ENCODE data around the gene CELF4. TPM values are rescaled to one million over a fixed set of nuclear protein-coding genes. Genes with fewer than 3 reads are reported as not detected.

CELF4 gene
- total and polyA plus RNA-seq, 10 donors = 0.46 to 3.5 (median 0.78) TPM

DNA sequence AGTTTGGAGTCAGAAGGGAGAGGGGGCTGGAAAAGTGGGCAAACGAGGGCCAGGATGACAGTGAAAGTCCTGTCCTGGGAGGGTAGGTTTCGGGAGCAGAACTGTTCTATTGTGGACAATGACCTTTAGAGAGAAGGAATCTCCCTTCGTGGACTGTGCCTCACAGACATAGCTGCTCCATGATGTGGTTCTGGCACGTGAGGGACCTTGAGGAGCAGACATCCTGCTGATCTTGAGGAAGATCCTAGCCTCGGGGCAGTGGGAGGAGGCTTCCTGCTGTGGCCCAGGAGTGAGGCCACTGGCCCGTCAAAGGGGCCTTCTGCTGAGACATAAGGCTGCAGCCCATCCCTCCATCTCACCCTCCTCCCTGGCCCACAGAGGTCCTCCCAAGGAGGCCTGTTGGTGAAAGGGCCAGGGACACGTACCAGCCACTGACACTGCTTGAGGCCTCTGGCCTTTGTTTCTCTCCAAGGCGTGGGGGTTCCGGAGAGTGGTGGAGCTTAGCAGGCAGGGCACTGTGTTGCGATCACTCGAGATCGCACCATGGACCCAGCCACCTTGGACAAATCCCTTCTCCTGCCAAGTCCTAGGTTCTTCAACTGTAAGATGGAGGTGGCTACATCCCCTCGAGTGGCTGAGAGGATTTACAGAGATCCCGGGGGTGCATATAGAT, 167.2 kb downstream of the CELF4 start:
- no peak for TF ChIP-seq POLR2A (IDR thresholded peaks at IDR 0.05)
- TF ChIP-seq POLR2AphosphoS5 (IDR thresholded peaks at IDR 0.05) = no peak
- TF ChIP-seq, protein P1, sequence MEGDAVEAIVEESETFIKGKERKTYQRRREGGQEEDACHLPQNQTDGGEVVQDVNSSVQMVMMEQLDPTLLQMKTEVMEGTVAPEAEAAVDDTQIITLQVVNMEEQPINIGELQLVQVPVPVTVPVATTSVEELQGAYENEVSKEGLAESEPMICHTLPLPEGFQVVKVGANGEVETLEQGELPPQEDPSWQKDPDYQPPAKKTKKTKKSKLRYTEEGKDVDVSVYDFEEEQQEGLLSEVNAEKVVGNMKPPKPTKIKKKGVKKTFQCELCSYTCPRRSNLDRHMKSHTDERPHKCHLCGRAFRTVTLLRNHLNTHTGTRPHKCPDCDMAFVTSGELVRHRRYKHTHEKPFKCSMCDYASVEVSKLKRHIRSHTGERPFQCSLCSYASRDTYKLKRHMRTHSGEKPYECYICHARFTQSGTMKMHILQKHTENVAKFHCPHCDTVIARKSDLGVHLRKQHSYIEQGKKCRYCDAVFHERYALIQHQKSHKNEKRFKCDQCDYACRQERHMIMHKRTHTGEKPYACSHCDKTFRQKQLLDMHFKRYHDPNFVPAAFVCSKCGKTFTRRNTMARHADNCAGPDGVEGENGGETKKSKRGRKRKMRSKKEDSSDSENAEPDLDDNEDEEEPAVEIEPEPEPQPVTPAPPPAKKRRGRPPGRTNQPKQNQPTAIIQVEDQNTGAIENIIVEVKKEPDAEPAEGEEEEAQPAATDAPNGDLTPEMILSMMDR (IDR thresholded peaks at IDR 0.05 in 8 of 11, conservative IDR thresholded peaks at IDR 0.05 in 3 of 11) = no peak
- Histone ChIP-seq H3K36me3 (no peaks in the 10 kb centered on the region), H3K4me1 (peaks cover 2 to 14% (median 10%) of the 10 kb centered on the region in 6 donors), H3K4me3 (no peak overlapping the region), H3K27ac (no peak overlapping the region), H3K9me3 (no peaks in the 10 kb centered on the region), H3K27me3 (replicated peaks in 1 of 7) (peaks cover 0 to 23% (median 12%) of the 10 kb centered on the region in 7 donors)
- intact Hi-C loops (cut with DNase I; ENCODE audit: low total_unique reads) = no loop called here
- DNase-seq = peak; percentile 61
- 69 to 82% (median 78%) methylated on average over 14 of the region's 14 CpGs for WGBS, 5 donors

GRCh38 chr18:37397814-37398213, 167.8 kb downstream of the CELF4 start:
- Histone ChIP-seq H3K36me3 (no peaks in the 10 kb centered on the region), H3K4me1 (peaks cover 2 to 16% (median 11%) of the 10 kb centered on the region in 6 donors), H3K9me3 (no peaks in the 10 kb centered on the region), H3K27ac (no peak overlapping the region), H3K4me3 (no peak overlapping the region), H3K27me3 (replicated peaks in 1 of 7) (peaks cover 0 to 28% (median 12%) of the 10 kb centered on the region in 7 donors)
- peak; percentile 65 for DNase-seq
- intact Hi-C loops (cut with DNase I; ENCODE audit: low total_unique reads) = no loop called here
- WGBS, 5 donors = 70 to 91% (median 75%) methylated on average over 6 of the region's 6 CpGs
- TF ChIP-seq POLR2AphosphoS5 (IDR thresholded peaks at IDR 0.05) (no peak), POLR2A (IDR thresholded peaks at IDR 0.05) (no peak)
- TF ChIP-seq, protein P1 (IDR thresholded peaks at IDR 0.05 in 8 of 11, conservative IDR thresholded peaks at IDR 0.05 in 3 of 11) = no peak

DNA sequence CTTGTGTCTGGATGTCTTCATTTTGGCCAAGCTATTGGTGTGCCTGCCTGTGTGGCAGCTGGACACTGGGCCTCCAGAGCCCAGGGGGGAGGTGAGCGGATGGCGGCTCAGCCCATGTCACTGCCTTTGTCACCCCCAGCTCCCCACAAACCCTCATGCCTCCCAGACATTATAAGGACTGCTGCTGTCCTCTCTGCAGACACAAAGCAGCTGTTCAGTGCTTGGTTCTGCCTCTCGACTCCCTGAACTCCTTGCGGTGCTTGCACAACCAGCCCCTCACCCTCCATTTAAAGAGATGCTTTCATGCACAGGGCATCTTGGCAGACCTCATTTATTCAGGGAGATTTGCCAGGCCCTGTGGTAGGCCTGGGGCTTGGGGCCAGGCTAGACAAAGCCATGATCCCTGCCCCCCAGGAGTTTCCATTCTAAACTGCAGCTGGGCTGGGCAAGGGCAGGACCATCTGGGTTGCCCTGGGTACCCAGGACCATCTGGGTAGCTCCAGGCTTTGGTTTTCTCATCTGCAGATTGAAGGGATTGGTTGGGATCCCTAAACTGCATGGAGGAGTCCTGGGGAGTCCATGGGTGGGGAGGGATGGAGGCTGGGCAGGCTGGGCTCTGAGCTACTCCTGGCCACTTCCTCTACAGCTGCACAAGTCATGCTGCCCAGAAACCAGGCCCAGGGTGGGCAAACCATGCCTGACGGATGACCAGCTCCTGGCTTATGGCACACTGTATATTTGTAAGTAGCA, 168.5 kb downstream of the CELF4 start:
- H3K9me3 ChIP-seq = no peaks in the 10 kb centered on the region
- peaks cover 0 to 35% (median 12%) of the 10 kb centered on the region in 7 donors for H3K27me3 ChIP-seq (replicated peaks in 1 of 7)
- peak overlapping the region in 2 of 8 donors; percentile 3 to 11 for H3K27ac ChIP-seq
- 73 to 84% (median 81%) methylated on average over 4 to 5 of the region's 5 CpGs for WGBS, 5 donors
- intact Hi-C loops (cut with DNase I; ENCODE audit: low total_unique reads) = no loop called here
- peak; percentile 66 for DNase-seq
- peaks cover 2 to 16% (median 11%) of the 10 kb centered on the region in 6 donors for H3K4me1 ChIP-seq
- TF ChIP-seq POLR2AphosphoS5 (IDR thresholded peaks at IDR 0.05) (no peak), POLR2A (IDR thresholded peaks at IDR 0.05) (no peak)
- TF ChIP-seq, protein P1 (IDR thresholded peaks at IDR 0.05 in 8 of 11, conservative IDR thresholded peaks at IDR 0.05 in 3 of 11) = no peak
- H3K36me3 ChIP-seq = no peaks in the 10 kb centered on the region
- H3K4me3 ChIP-seq = no peak overlapping the region

DNA sequence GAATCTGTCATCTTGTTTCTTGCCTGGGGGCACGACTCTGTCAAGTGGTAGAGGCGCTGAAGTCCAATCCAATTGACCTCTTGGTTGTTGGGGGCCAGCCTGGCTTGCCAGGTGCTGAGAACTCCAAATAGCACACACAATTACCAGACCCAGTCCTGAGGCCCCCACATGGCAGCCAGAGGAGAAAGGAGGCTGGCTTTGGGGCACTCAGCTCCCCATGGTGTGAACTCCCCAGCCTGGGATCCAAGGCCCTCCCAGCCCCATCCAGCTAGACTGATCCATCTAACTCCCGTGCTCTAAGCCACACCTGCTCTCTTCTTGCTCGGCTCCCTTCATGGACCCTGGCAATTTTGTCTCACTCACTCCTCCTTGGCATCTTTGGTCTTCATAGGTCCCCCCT, 170.0 kb downstream of the CELF4 start:
- 84 to 96% (median 92%) methylated on average over 4 of the region's 4 CpGs for WGBS, 5 donors
- intact Hi-C loops (cut with DNase I; ENCODE audit: low total_unique reads) = no loop called here
- DNase-seq = peak; percentile 46
- Histone ChIP-seq H3K27ac (no peak overlapping the region), H3K4me1 (peaks cover 2 to 16% (median 11%) of the 10 kb centered on the region in 6 donors), H3K36me3 (no peaks in the 10 kb centered on the region), H3K27me3 (replicated peaks in 1 of 7) (peaks cover 0 to 48% (median 12%) of the 10 kb centered on the region in 7 donors), H3K9me3 (no peaks in the 10 kb centered on the region), H3K4me3 (no peak overlapping the region)
- TF ChIP-seq, protein P1 (IDR thresholded peaks at IDR 0.05 in 8 of 11, conservative IDR thresholded peaks at IDR 0.05 in 3 of 11) = no peak
- TF ChIP-seq POLR2AphosphoS5 (IDR thresholded peaks at IDR 0.05) (no peak), POLR2A (IDR thresholded peaks at IDR 0.05) (no peak)

Data from spleen (tissue), 11 donors.